Skeletal muscle cell (primary cell): ENCODE results near the gene A3GALT2.
"Not testable (repeated sequence)": the region's sequence is repeated elsewhere in the genome, so short reads cannot be mapped to it uniquely, and the experiment has no call there.

Experiments used
- DNase-seq: peaks from one replicate; pipeline ENCODE4 v3.0.0-alpha.2; 2010; ENCODE audit warnings: low read depth
- H3K4me3 ChIP-seq: 2 replicates; pipeline ENCODE4 v1.5.1; 2011; ENCODE audit warnings: low read depth, mild to moderate bottlenecking, control low read depth, low read length, moderate library complexity

The A3GALT2 gene

DNA sequence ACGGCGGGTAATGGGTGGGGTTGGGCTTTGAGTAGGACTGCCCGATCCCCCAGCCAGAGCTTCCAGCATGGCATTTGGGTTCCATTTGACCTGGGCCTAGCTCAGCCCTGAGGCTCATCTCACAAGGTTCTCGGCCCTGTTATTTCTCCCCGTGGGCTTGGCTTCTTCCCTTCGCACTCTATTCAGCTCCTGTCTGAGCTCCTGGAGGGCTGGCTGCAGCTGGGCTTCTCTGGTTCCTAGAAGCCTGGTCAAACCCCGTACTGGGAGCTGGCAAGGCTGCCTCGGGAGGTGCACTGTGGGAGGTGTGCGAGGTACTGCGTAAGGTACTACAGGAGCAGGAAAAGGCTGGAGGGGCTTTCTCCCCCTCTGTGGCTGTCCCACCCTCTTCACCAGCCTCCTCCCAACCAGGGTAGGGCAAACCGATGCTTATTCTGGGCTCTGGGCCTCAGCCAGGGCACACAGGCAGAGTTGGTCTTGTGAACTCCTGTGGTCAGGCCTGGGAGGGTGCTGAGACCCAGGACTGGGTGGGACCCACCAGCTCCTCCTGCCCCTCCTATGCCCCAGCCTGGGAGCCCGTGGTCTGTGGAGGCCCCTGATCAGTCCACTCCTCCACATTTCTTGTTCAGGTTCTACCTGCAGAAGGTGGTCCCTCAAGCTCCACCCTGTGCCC is 814 bp downstream of the A3GALT2 start:
- no peak overlapping the region for H3K4me3 ChIP-seq
- no peak for DNase-seq

- no peak for DNase-seq
- no peak overlapping the region for H3K4me3 ChIP-seq
These were observed 1.5 kb downstream of the A3GALT2 start for GRCh38 chr1:33319186-33319948.

- no peak for DNase-seq
- H3K4me3 ChIP-seq: no peak overlapping the region
These were observed 3.0 kb downstream of the A3GALT2 start for GRCh38 chr1:33317946-33318345.

GRCh38 chr1:33317354-33317753 is 3.5 kb downstream of the A3GALT2 start:
- no peak overlapping the region for H3K4me3 ChIP-seq
- DNase-seq: no peak

- no peak overlapping the region for H3K4me3 ChIP-seq
- no peak for DNase-seq
These were observed 4.3 kb downstream of the A3GALT2 start for GRCh38 chr1:33316601-33317000.

DNA sequence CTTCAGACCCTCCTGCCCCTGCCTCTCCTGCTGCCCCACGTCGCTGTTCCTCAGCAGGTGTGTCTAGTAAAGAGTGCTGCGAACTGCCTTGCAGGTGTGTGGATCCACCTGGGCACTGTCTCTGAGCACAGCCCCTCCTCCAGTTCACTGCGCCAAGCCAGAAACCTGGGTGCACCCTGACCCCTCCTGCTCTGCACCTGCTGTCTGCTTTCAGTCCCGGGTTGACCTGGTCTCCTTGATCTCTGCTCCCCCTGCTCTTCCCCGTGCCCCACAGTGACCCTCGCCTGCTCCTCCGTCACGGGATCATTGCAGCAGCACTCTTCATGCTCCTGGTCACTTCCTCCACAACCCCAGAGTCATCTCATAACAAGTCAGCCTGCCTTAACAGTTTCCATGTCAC is 6.5 kb downstream of the A3GALT2 start:
- DNase-seq: no peak
- no peak overlapping the region for H3K4me3 ChIP-seq

DNA sequence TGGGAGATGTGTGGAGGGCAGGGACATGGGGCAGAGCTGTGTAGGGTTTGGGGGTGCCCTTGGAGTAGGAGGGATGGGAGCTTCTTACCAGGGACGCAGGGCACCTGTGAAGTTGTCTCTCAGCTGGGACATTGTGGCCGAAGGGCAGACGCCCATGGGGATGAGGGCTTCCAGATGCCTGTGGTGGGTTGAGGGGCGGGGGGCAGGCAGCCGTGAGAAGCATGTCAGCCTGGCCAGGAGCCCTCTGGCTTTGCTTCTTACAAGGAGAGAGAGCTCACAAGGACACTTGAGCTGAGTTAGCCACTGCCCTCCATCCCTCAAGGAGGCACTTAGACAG is 8.5 kb downstream of the A3GALT2 start:
- H3K4me3 ChIP-seq: no peak overlapping the region
- DNase-seq: no peak

DNA sequence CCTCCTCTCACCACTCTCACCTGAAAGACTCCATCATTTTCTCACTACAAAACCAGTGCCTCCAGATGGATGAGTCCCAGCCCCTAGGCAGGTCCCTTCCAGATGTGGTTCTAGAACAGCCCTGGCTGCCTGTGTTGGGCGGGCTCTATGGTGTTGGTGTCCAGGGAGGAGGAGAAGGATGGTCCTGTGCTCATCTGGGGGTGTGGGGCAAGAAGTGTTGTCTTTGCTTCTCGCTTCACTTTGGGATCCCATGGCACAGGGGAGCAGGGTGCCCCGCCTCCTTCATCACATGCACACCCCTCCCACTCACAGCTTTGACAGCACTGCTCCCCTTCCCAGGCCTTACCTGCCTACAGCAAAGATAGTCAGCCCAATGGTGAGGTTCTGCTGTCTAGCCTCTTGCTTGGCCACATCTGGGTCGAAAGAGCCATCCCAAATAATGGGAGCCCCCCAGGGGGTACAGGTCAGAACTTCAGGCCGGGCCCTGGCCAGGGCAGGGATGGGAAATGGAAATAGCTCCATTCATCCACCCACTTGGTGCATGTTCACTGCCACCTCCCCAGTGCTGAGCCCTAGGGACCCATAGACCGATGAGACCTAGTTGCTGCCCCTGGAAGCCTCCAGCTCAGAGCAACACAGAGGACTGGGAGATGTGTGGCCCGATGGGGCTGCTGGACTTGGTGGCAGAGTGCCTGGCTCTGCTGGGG is 9.0 kb downstream of the A3GALT2 start:
- H3K4me3 ChIP-seq: no peak overlapping the region
- DNase-seq: no peak

DNA sequence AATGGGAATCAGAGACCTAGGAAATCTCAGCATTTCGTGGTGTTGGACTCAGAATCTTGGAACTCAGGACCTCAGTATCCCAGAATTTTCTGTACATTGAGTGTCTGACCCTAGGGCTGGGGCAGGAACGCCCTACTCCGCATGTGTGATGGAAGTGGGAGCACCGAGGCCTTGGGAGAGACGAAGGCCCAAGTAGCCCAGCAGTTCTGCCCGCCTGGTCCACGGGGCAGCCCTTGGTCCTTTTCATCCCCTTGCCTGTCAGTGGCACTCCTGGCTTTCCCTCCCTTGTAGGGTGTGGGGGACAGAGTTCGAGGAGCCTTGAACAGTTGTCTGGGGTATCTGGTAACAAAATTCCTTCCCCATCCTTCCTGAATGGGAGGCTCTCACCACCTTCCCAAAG is 10.2 kb downstream of the A3GALT2 start:
- DNase-seq: no peak
- no peak overlapping the region for H3K4me3 ChIP-seq

- not testable (repeated sequence) for H3K4me3 ChIP-seq, DNase-seq
These were observed 11.5 kb downstream of the A3GALT2 start for GRCh38 chr1:33309351-33309750.

- DNase-seq: no peak
- no peak overlapping the region for H3K4me3 ChIP-seq
These were observed 13.4 kb downstream of the A3GALT2 start for GRCh38 chr1:33307494-33307864.

GRCh38 chr1:33306653-33307493 is 14.0 kb downstream of the A3GALT2 start:
- H3K4me3 ChIP-seq: peak overlapping the region; percentile 13
- DNase-seq: no peak

- DNase-seq: no peak
- no peak overlapping the region for H3K4me3 ChIP-seq
These were observed 14.9 kb downstream of the A3GALT2 start for GRCh38 chr1:33305816-33306652.

DNA sequence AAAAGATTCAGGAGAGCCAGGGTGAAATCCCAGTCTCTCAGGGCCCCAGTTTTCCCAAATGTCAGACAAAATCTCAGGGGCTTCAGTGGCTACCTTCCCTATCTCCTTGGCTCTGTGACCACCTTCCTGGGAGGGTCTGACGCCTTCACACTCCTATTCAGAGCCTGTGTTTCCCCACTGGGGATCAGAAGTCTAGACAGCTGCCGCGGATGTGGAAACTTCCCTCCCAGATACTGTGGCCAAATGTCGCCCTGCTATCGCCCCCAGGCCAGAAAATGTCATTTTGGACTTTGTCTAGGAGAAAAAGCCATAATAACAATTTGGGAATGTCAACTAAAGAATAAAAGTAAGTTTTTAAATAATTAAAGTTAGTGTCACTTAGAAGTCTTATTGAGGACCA is 15.9 kb downstream of the A3GALT2 start:
- H3K4me3 ChIP-seq: no peak overlapping the region

DNA sequence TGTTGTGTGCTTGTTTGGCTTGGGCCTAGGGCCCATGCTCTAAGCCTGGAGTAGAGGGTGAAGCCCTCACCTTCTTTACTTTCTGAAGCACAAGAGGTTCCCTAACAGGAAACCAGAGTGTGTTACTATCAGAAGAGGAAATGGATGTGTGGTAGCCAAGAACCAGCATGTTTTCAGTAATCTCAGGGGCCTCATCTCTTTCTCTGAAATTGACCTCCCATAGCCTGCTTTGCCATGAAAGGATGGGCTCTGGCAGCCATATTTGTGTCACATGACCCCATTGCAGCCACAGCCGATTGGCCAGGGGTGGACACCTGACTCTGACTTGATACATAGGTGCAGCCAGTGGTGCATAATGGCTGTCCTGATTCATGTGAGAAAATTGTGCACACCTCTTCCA is 18.6 kb downstream of the A3GALT2 start:
- DNase-seq: no peak
- no peak overlapping the region for H3K4me3 ChIP-seq

More for the DNA sequence above, 15.9 kb downstream of the A3GALT2 start:
- no peak for DNase-seq

DNA sequence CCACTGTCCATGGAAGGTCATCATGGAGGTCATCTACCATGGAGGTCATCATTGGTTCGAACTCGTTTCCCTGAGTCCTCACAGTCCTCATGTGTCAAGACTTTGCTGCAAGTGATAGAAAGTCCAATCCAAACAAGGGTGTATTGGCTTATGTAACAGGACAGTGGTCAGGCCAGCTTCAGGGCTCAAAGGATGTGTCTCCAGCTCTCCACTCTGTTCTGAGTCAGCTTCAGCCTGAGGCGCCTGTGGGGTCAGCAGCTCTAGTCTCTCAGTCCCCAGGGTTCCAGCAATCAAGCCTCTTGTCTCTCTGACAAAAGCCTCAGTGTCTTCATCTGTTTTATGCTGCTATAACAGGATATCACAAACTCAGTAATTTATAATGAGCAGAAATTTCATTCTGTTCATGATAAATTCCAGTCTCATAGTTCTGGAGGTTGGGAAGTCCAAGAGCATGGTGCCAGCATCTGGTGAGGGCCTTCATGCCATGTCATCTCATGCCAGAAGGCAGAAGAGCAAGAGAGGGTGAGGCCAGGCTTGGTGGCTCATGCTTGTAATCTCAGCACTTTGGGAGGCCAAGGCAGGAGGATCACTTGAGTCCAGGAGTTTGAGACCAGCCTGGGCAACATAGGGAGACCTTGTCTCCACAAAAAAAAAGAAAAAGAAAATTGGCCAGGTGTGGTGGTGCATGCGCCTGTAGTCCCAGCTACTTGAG is 19.5 kb downstream of the A3GALT2 start:
- H3K4me3 ChIP-seq: no peak overlapping the region
- DNase-seq: no peak

DNA sequence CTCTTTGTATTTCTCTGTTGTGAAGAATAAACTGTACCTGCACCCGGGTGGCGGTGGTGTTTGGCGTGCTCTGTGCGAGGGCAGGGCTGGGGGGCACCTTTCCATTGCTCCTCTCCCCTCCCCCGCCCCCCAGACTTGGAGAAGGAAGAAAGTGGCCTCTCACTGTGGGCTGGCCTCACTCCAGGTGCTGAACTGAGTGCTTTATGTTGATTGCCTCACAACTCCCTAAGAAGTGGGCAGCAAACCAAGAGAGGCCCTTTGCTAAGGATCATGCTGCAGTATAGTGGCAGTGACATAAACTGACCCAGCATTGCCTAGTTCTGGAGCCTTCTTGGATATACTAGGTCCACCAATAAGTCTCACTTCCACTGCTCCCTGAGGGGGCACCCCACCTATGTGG is 20.2 kb downstream of the A3GALT2 start:
- peak; percentile 73 for DNase-seq
- no peak overlapping the region for H3K4me3 ChIP-seq

DNA sequence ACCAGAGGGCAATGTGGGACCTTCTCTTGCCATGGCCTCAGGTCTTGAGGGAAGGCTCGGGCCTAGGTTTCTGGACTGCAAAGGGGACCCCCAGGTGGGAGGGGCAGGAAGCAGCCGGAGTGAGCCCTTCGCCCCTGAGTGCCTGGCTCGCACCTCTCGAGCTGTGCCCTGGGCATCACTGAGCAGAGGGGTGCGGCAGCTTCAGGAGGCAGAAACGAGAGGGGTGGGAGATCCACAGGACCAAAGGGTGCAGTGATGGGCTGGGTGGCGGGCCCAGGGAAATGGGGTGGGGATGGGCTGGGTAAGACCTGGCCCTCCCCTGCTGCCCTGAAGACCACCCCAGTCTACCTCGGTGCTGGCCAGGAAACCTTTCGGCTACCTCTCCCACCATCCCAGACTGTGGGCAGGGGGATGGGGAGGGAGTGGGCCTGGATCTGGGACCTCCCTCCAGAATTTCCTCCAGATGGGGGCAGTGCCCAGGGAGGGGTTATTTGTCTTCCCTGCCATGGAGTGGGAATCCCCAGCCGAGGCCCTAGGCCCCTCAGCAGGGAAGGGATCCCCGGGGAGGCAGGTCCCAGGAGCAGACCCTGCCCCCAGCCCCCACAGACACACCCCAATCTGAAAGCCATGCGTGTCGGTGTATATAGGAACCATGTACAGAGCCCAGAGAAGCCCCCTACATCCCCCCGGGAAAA is 21.3 kb downstream of the A3GALT2 start:
- H3K4me3 ChIP-seq: no peak overlapping the region
- DNase-seq: no peak
